ENCODE measurements around the gene MARCHF10. TPM values are rescaled to one million over a fixed set of nuclear protein-coding genes. Genes with fewer than 3 reads are reported as not detected.
"Not testable (repeated sequence)": the region's sequence is repeated elsewhere in the genome, so short reads cannot be mapped to it uniquely, and the experiment has no call there.

MARCHF10 gene
- total RNA-seq, 2 experiments from 2014 or later: not detected

- ChIA-PET CTCF (ENCODE audit: unreplicated experiment) (no interaction called here), POLR2A (no interaction called here)
- Histone ChIP-seq H3K79me2 (ENCODE audit: insufficient read depth, low read depth, low read length) (no peaks in the 10 kb centered on the region), H3K9me3 (ENCODE audit: low read length) (no peaks in the 10 kb centered on the region), H3K4me3 (ENCODE audit: low read depth, low read length, poor library complexity, severe bottlenecking) (no peak overlapping the region), H2AFZ (ENCODE audit: low read length) (no peak overlapping the region), H3K9me2 (ENCODE audit: insufficient read depth, low read length) (no peaks in the 10 kb centered on the region), H4K20me1 (ENCODE audit: insufficient read depth, low read length) (no peaks in the 10 kb centered on the region), H3K27ac (ENCODE audit: low read depth, low read length, poor library complexity, severe bottlenecking) (no peak overlapping the region), H3K4me1 (ENCODE audit: insufficient read depth, low read length, poor library complexity, severe bottlenecking) (no peaks in the 10 kb centered on the region), H3K36me3 (ENCODE audit: insufficient read depth, low read length) (no peaks in the 10 kb centered on the region), H3K4me2 (ENCODE audit: low read length) (no peak overlapping the region)
- BruUV-seq (replicated peaks): no TSS peak
- intact Hi-C loops (cut with micrococcal nuclease; ENCODE audit: unreplicated experiment): no loop called here
- TF ChIP-seq, protein P1, sequence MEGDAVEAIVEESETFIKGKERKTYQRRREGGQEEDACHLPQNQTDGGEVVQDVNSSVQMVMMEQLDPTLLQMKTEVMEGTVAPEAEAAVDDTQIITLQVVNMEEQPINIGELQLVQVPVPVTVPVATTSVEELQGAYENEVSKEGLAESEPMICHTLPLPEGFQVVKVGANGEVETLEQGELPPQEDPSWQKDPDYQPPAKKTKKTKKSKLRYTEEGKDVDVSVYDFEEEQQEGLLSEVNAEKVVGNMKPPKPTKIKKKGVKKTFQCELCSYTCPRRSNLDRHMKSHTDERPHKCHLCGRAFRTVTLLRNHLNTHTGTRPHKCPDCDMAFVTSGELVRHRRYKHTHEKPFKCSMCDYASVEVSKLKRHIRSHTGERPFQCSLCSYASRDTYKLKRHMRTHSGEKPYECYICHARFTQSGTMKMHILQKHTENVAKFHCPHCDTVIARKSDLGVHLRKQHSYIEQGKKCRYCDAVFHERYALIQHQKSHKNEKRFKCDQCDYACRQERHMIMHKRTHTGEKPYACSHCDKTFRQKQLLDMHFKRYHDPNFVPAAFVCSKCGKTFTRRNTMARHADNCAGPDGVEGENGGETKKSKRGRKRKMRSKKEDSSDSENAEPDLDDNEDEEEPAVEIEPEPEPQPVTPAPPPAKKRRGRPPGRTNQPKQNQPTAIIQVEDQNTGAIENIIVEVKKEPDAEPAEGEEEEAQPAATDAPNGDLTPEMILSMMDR (conservative IDR thresholded peaks at IDR 0.05; ENCODE audit: low read length): no peak
- no peak for TF ChIP-seq EZH2phosphoT487 (IDR thresholded peaks at IDR 0.05; ENCODE audit: borderline replicate concordance, low read depth, low read length)
- no peak for DNase-seq (ENCODE audit: low spot score)
These were observed 107.0 kb downstream of the MARCHF10 start for GRCh38 chr17:62700964-62701705.

GRCh38 chr17:62698459-62698858, 109.7 kb downstream of the MARCHF10 start:
- BruUV-seq (replicated peaks); H3K9me3 ChIP-seq (ENCODE audit: low read length); H3K79me2 ChIP-seq (ENCODE audit: insufficient read depth, low read depth, low read length); H4K20me1 ChIP-seq (ENCODE audit: insufficient read depth, low read length); H3K9me2 ChIP-seq (ENCODE audit: insufficient read depth, low read length); POLR2A ChIA-PET; DNase-seq (ENCODE audit: low spot score); H3K4me1 ChIP-seq (ENCODE audit: insufficient read depth, low read length, poor library complexity, severe bottlenecking); intact Hi-C loops (cut with micrococcal nuclease; ENCODE audit: unreplicated experiment); H3K4me3 ChIP-seq (ENCODE audit: low read depth, low read length, poor library complexity, severe bottlenecking); H3K4me2 ChIP-seq (ENCODE audit: low read length); H3K36me3 ChIP-seq (ENCODE audit: insufficient read depth, low read length); H3K27ac ChIP-seq (ENCODE audit: low read depth, low read length, poor library complexity, severe bottlenecking); CTCF ChIA-PET (ENCODE audit: unreplicated experiment); H2AFZ ChIP-seq (ENCODE audit: low read length): not testable (repeated sequence)

- H4K20me1 ChIP-seq (ENCODE audit: insufficient read depth, low read length): no peaks in the 10 kb centered on the region
- intact Hi-C loops (cut with micrococcal nuclease; ENCODE audit: unreplicated experiment): no loop called here
- H2AFZ ChIP-seq (ENCODE audit: low read length): no peak overlapping the region
- no TSS peak for BruUV-seq (replicated peaks)
- DNase-seq (ENCODE audit: low spot score): no peak
- H3K27ac ChIP-seq (ENCODE audit: low read depth, low read length, poor library complexity, severe bottlenecking): no peak overlapping the region
- no peak overlapping the region for H3K4me2 ChIP-seq (ENCODE audit: low read length)
- no peak for TF ChIP-seq EZH2phosphoT487 (IDR thresholded peaks at IDR 0.05; ENCODE audit: borderline replicate concordance, low read depth, low read length)
- TF ChIP-seq, protein P1 (conservative IDR thresholded peaks at IDR 0.05; ENCODE audit: low read length): no peak
- H3K9me2 ChIP-seq (ENCODE audit: insufficient read depth, low read length): no peaks in the 10 kb centered on the region
- no peaks in the 10 kb centered on the region for H3K79me2 ChIP-seq (ENCODE audit: insufficient read depth, low read depth, low read length)
- ChIA-PET CTCF (ENCODE audit: unreplicated experiment) (no interaction called here), POLR2A (no interaction called here)
- H3K4me3 ChIP-seq (ENCODE audit: low read depth, low read length, poor library complexity, severe bottlenecking): no peak overlapping the region
- H3K36me3 ChIP-seq (ENCODE audit: insufficient read depth, low read length): no peaks in the 10 kb centered on the region
- H3K4me1 ChIP-seq (ENCODE audit: insufficient read depth, low read length, poor library complexity, severe bottlenecking): no peaks in the 10 kb centered on the region
- no peaks in the 10 kb centered on the region for H3K9me3 ChIP-seq (ENCODE audit: low read length)
These were observed 111.2 kb downstream of the MARCHF10 start for GRCh38 chr17:62696726-62697490.
